ENCODE data around the gene FTO.
A peak's percentile ranks its signal among the peaks of the same experiment; 100 is the strongest.

Gene FTO

GRCh38 chr16:53946746-53947386 is 242.9 kb downstream of the FTO start:
- no peak for DNase-seq

- DNase-seq = no peak
Observed at GRCh38 chr16:53947642-53948041, 243.7 kb downstream of the FTO start.

GRCh38 chr16:53948326-53948725 is 244.4 kb downstream of the FTO start:
- DNase-seq = no peak

- no peak for DNase-seq
Observed at GRCh38 chr16:53948734-53949430, 244.9 kb downstream of the FTO start.

GRCh38 chr16:53949715-53950410 is 245.9 kb downstream of the FTO start:
- DNase-seq = no peak

- DNase-seq = no peak
Observed at GRCh38 chr16:53950677-53951076, 246.7 kb downstream of the FTO start.

GRCh38 chr16:53952215-53953208 is 248.6 kb downstream of the FTO start:
- DNase-seq = no peak

- DNase-seq = no peak
Observed at GRCh38 chr16:53953336-53953735, 249.4 kb downstream of the FTO start.

- DNase-seq = no peak
Observed at GRCh38 chr16:53955221-53955875, 251.4 kb downstream of the FTO start.

GRCh38 chr16:53958341-53958880 is 254.5 kb downstream of the FTO start:
- no peak for DNase-seq

GRCh38 chr16:53960050-53960812 is 256.3 kb downstream of the FTO start:
- no peak for DNase-seq

GRCh38 chr16:53960954-53961616 is 257.1 kb downstream of the FTO start:
- no peak for DNase-seq

GRCh38 chr16:53962041-53962440 is 258.1 kb downstream of the FTO start:
- DNase-seq = no peak

- DNase-seq = no peak
Observed at GRCh38 chr16:53964145-53964790, 260.3 kb downstream of the FTO start.

GRCh38 chr16:53966821-53967571 is 263.0 kb downstream of the FTO start:
- no peak for DNase-seq

GRCh38 chr16:53967572-53967971 is 263.6 kb downstream of the FTO start:
- no peak for DNase-seq

GRCh38 chr16:53968454-53968853 is 264.5 kb downstream of the FTO start:
- DNase-seq = peak; percentile 11

- DNase-seq = no peak
Observed at GRCh38 chr16:53968896-53969295, 264.9 kb downstream of the FTO start.

GRCh38 chr16:53971616-53972015 is 267.7 kb downstream of the FTO start:
- DNase-seq = no peak

All from HCEC 1CT (cell line).